Measurements from ENCODE around the gene APAF1. TPM values are rescaled to one million over a fixed set of nuclear protein-coding genes. Genes with fewer than 3 reads are reported as not detected.

Gene APAF1
- total and polyA plus RNA-seq, 4 donors, result 1.9 to 11.6 (median 6.6) TPM

- peaks cover 3 to 27% (median 17%) of the 10 kb centered on the region in 4 donors for H3K36me3 ChIP-seq (ENCODE audit: control insufficient read depth in 4 of 4, insufficient read depth in 3 of 4, low read depth in 1 of 4, low read length in 3 of 4)
- DNase-seq (ENCODE audit: low spot score), result no peak
- H3K27me3 ChIP-seq (ENCODE audit: control insufficient read depth in 4 of 4, insufficient read depth in 4 of 4, low read length in 3 of 4), result no peaks in the 10 kb centered on the region
- TF ChIP-seq, protein P1, sequence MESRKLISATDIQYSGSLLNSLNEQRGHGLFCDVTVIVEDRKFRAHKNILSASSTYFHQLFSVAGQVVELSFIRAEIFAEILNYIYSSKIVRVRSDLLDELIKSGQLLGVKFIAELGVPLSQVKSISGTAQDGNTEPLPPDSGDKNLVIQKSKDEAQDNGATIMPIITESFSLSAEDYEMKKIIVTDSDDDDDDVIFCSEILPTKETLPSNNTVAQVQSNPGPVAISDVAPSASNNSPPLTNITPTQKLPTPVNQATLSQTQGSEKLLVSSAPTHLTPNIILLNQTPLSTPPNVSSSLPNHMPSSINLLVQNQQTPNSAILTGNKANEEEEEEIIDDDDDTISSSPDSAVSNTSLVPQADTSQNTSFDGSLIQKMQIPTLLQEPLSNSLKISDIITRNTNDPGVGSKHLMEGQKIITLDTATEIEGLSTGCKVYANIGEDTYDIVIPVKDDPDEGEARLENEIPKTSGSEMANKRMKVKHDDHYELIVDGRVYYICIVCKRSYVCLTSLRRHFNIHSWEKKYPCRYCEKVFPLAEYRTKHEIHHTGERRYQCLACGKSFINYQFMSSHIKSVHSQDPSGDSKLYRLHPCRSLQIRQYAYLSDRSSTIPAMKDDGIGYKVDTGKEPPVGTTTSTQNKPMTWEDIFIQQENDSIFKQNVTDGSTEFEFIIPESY (IDR thresholded peaks at IDR 0.05), result no peak
- no peak for TF ChIP-seq FOXA1 (IDR thresholded peaks at IDR 0.05)
- no peak for TF ChIP-seq YY1 (IDR thresholded peaks at IDR 0.05)
- TF ChIP-seq GABPA (IDR thresholded peaks at IDR 0.05 in 1 of 2, conservative IDR thresholded peaks at IDR 0.05 in 1 of 2), result no peak
- no peak for TF ChIP-seq JUND (IDR thresholded peaks at IDR 0.05)
- TF ChIP-seq RXRA (IDR thresholded peaks at IDR 0.05), result no peak
- TF ChIP-seq FOXA2 (IDR thresholded peaks at IDR 0.05), result no peak
- no peak for TF ChIP-seq HNF4G (IDR thresholded peaks at IDR 0.05)
- no peak for TF ChIP-seq ATF3 (IDR thresholded peaks at IDR 0.05)
- TF ChIP-seq, protein P2, sequence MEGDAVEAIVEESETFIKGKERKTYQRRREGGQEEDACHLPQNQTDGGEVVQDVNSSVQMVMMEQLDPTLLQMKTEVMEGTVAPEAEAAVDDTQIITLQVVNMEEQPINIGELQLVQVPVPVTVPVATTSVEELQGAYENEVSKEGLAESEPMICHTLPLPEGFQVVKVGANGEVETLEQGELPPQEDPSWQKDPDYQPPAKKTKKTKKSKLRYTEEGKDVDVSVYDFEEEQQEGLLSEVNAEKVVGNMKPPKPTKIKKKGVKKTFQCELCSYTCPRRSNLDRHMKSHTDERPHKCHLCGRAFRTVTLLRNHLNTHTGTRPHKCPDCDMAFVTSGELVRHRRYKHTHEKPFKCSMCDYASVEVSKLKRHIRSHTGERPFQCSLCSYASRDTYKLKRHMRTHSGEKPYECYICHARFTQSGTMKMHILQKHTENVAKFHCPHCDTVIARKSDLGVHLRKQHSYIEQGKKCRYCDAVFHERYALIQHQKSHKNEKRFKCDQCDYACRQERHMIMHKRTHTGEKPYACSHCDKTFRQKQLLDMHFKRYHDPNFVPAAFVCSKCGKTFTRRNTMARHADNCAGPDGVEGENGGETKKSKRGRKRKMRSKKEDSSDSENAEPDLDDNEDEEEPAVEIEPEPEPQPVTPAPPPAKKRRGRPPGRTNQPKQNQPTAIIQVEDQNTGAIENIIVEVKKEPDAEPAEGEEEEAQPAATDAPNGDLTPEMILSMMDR (IDR thresholded peaks at IDR 0.05; ENCODE audit: low read depth, low read length, missing input control), result no peak
- TF ChIP-seq MAX (IDR thresholded peaks at IDR 0.05), result no peak
- no peaks in the 10 kb centered on the region for H3K9me3 ChIP-seq (ENCODE audit: control insufficient read depth in 4 of 4, low read length in 3 of 4)
- H3K4me1 ChIP-seq (ENCODE audit: control insufficient read depth in 4 of 4, insufficient read depth in 4 of 4, low read length in 3 of 4), result no peaks in the 10 kb centered on the region
- H3K9ac ChIP-seq (ENCODE audit: low read depth in 1 of 2, low read length in 2 of 2), result no peak overlapping the region
- H3K4me3 ChIP-seq (ENCODE audit: low read depth in 1 of 3, low read length in 3 of 3), result no peak overlapping the region
- no peak overlapping the region for H3K27ac ChIP-seq (ENCODE audit: low read depth in 1 of 2, low read length in 2 of 2)
Measured at GRCh38 chr12:98660521-98660920, 15.4 kb downstream of the APAF1 start.

DNA sequence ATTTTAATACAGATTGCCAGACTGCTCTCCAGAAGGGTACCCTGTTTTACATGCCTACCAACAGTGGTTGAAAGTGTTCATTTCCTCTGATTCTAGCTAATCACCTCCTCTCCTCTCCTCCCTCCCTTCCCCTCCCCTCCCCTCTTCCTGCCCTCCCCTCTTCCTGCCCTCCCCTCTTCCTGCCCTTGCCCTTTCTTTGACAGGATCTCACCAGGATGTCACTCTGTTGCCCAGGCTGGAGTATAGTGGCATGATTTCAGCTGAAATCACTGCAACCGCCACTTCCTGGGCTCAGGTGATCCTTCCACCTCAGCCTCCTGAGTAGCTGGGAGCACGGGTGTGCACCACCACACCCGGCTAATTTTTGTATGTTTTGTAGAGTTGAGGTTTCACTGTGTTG is 24.7 kb downstream of the APAF1 start:
- Histone ChIP-seq H3K27ac (ENCODE audit: low read depth in 1 of 2, low read length in 2 of 2) (no peak overlapping the region), H3K4me1 (ENCODE audit: control insufficient read depth in 4 of 4, insufficient read depth in 4 of 4, low read length in 3 of 4) (peaks cover 0 to 3% (median 1%) of the 10 kb centered on the region in 4 donors), H3K36me3 (ENCODE audit: control insufficient read depth in 4 of 4, insufficient read depth in 3 of 4, low read depth in 1 of 4, low read length in 3 of 4) (peaks cover 4 to 16% (median 13%) of the 10 kb centered on the region in 4 donors), H3K4me3 (ENCODE audit: low read depth in 1 of 3, low read length in 3 of 3) (no peak overlapping the region), H3K27me3 (ENCODE audit: control insufficient read depth in 4 of 4, insufficient read depth in 4 of 4, low read length in 3 of 4) (no peaks in the 10 kb centered on the region), H3K9me3 (ENCODE audit: control insufficient read depth in 4 of 4, low read length in 3 of 4) (no peaks in the 10 kb centered on the region), H3K9ac (ENCODE audit: low read depth in 1 of 2, low read length in 2 of 2) (no peak overlapping the region)
- TF ChIP-seq, protein P1 (IDR thresholded peaks at IDR 0.05), result no peak
- TF ChIP-seq, protein P2 (IDR thresholded peaks at IDR 0.05; ENCODE audit: low read depth, low read length, missing input control), result no peak
- TF ChIP-seq TAF1 (conservative IDR thresholded peaks at IDR 0.05) (no peak), RAD21 (IDR thresholded peaks at IDR 0.05) (no peak), SP1 (IDR thresholded peaks at IDR 0.05) (no peak), MAX (IDR thresholded peaks at IDR 0.05) (no peak), RXRA (IDR thresholded peaks at IDR 0.05) (no peak), EGR1 (IDR thresholded peaks at IDR 0.05; ENCODE audit: low read depth in 2 of 2) (no peak), FOXA1 (IDR thresholded peaks at IDR 0.05) (no peak), JUND (IDR thresholded peaks at IDR 0.05) (no peak), NR2F2 (IDR thresholded peaks at IDR 0.05) (no peak), YY1 (IDR thresholded peaks at IDR 0.05) (no peak), ATF3 (IDR thresholded peaks at IDR 0.05) (no peak), HNF4G (IDR thresholded peaks at IDR 0.05) (no peak), GABPA (IDR thresholded peaks at IDR 0.05 in 1 of 2, conservative IDR thresholded peaks at IDR 0.05 in 1 of 2) (no peak)
- WGBS, result 91% methylated on average over 3 of the region's 3 CpGs
- no peak for DNase-seq (ENCODE audit: low spot score)

Data from liver (tissue), 9 donors.